ENCODE results near the gene MARCHF9.

Gene MARCHF9

DNA sequence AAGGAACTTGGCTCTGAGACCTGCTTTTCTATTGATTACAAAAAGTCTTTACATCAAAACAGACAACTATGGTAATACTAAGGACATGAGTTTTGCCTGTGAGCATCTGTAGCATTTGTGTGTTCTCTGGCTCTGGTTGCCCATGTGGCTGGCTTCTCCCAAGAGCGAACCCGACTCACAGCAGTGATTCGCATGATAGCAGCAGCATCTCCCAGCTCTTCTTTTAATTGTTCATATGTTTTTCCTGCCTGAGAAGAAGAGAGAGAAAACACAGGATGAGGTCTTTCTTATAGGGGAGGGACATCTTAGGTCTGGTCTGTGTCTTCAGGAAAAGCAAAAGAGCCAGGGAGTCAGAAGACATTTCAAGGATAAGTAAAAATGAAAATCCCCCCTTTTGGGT, 46.1 kb downstream of the MARCHF9 start:
- DNase-seq (ENCODE audit: low spot score), result no peak

- no peak for DNase-seq (ENCODE audit: low spot score)
These were observed 47.7 kb downstream of the MARCHF9 start for GRCh38 chr12:57802607-57803006.

DNA sequence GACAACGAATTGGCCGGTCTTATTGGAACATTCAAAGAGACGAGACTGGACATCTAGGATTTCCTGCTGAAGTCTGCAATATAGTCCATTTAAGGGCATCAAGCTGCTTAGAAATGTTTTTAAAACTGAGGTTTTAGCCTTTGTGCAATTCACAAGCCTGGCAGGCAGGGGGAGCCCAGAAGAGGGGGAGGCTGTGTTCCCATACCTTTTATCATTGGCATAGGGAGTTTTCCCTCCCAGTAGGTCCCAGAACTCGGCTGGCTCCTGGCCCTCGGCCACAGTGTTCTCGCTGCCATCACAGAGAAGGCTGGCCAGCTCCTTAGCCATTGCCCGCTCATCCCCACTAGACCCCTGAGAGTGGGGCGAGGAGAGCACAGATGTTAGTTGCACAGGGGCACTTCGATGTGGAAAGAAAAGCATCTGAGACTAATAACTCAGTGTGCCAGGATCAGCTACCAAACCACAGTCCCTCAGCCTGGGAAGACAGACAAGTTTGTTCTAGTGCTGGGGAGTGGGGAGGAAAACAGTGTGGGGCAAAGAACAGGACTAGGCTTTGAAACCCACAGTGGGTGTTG, 48.5 kb downstream of the MARCHF9 start:
- no peak for DNase-seq (ENCODE audit: low spot score)

- DNase-seq (ENCODE audit: low spot score), result no peak
These were observed 51.8 kb downstream of the MARCHF9 start for GRCh38 chr12:57806677-57807076.

- DNase-seq (ENCODE audit: low spot score), result no peak
These were observed 52.4 kb downstream of the MARCHF9 start for GRCh38 chr12:57807285-57807684.

GRCh38 chr12:57808351-57808750, 53.4 kb downstream of the MARCHF9 start:
- DNase-seq (ENCODE audit: low spot score), result no peak

- DNase-seq (ENCODE audit: low spot score), result no peak
These were observed 54.5 kb downstream of the MARCHF9 start for GRCh38 chr12:57809425-57809824.
